Measurements from ENCODE around the gene MLLT10. TPM values are rescaled to one million over a fixed set of nuclear protein-coding genes. Genes with fewer than 3 reads are reported as not detected.

MLLT10 gene
- total and polyA plus RNA-seq, 2 of the 8 experiments (the other 6 are each of a cell fraction or from before 2014, with no cell fraction given) = 53.1 to 62.1 TPM

- no peak for TF ChIP-seq TAF7 (optimal IDR thresholded peaks at IDR 0.05; ENCODE audit: borderline replicate concordance, low read depth, low read length)
- no peak for TF ChIP-seq RNF2 (IDR thresholded peaks at IDR 0.05; ENCODE audit: borderline replicate concordance, low read depth, low read length, missing control alignments, poor library complexity, severe bottlenecking)
- TF ChIP-seq NRF1 (IDR thresholded peaks at IDR 0.05; ENCODE audit: low read depth, low read length) = no peak
- TF ChIP-seq CTBP2 (IDR thresholded peaks at IDR 0.05; ENCODE audit: borderline replicate concordance, insufficient read depth, insufficient read length, low read length) = no peak
Measured at GRCh38 chr10:21693418-21693817, 159.4 kb downstream of the MLLT10 start (continued).
